Measurements from ENCODE around the gene MRPL18.
"Not testable (repeated sequence)": the region's sequence is repeated elsewhere in the genome, so short reads cannot be mapped to it uniquely, and the experiment has no call there.

The MRPL18 gene

GRCh38 chr6:159790956-159791598 is 810 bp downstream of the MRPL18 start:
- DNase-seq (ENCODE audit: insufficient read length, low spot score) (no peak), FAIRE-seq (no peak)
- TF ChIP-seq POLR2A (IDR thresholded peaks at IDR 0.05; ENCODE audit: low read depth, low read length) = no peak

- DNase-seq (ENCODE audit: insufficient read length, low spot score); FAIRE-seq: not testable (repeated sequence)
Observed at GRCh38 chr6:159794976-159795375, 4.7 kb downstream of the MRPL18 start.

- DNase-seq (ENCODE audit: insufficient read length, low spot score) (no peak), FAIRE-seq (no peak)
- TF ChIP-seq POLR2A (IDR thresholded peaks at IDR 0.05; ENCODE audit: low read depth, low read length) = no peak
Observed at GRCh38 chr6:159797554-159797953, 7.3 kb downstream of the MRPL18 start.

GRCh38 chr6:159800141-159800865 is 10.0 kb downstream of the MRPL18 start, which contains the start of gene PNLDC1:
Gene PNLDC1 (plus strand): TSS chr6:159800276. CDS start chr6:159800308, 32 bp downstream.
- FAIRE-seq (no peak), DNase-seq (ENCODE audit: insufficient read length, low spot score) (no peak)
- no peak for TF ChIP-seq POLR2A (IDR thresholded peaks at IDR 0.05; ENCODE audit: low read depth, low read length)

- DNase-seq (ENCODE audit: insufficient read length, low spot score) = no peak
- no peak for TF ChIP-seq POLR2A (IDR thresholded peaks at IDR 0.05; ENCODE audit: low read depth, low read length)
- FAIRE-seq = no peak
Observed at GRCh38 chr6:159801935-159802334, 11.7 kb downstream of the MRPL18 start.

GRCh38 chr6:159804504-159804903 is 14.2 kb downstream of the MRPL18 start:
- DNase-seq (ENCODE audit: insufficient read length, low spot score) = no peak
- FAIRE-seq = no peak
- no peak for TF ChIP-seq POLR2A (IDR thresholded peaks at IDR 0.05; ENCODE audit: low read depth, low read length)

GRCh38 chr6:159805440-159806020 is 15.3 kb downstream of the MRPL18 start:
- FAIRE-seq (no peak), DNase-seq (ENCODE audit: insufficient read length, low spot score) (no peak)
- TF ChIP-seq POLR2A (IDR thresholded peaks at IDR 0.05; ENCODE audit: low read depth, low read length) = no peak

- DNase-seq (ENCODE audit: insufficient read length, low spot score) = no peak
- no peak for TF ChIP-seq POLR2A (IDR thresholded peaks at IDR 0.05; ENCODE audit: low read depth, low read length)
- FAIRE-seq = no peak
Observed at GRCh38 chr6:159806021-159806458, 15.8 kb downstream of the MRPL18 start.

GRCh38 chr6:159807150-159807858 is 17.0 kb downstream of the MRPL18 start:
- FAIRE-seq (no peak), DNase-seq (ENCODE audit: insufficient read length, low spot score) (no peak)
- no peak for TF ChIP-seq POLR2A (IDR thresholded peaks at IDR 0.05; ENCODE audit: low read depth, low read length)

GRCh38 chr6:159808647-159809046 is 18.4 kb downstream of the MRPL18 start:
- no peak for TF ChIP-seq POLR2A (IDR thresholded peaks at IDR 0.05; ENCODE audit: low read depth, low read length)
- DNase-seq (ENCODE audit: insufficient read length, low spot score) (no peak), FAIRE-seq (no peak)

- no peak for TF ChIP-seq POLR2A (IDR thresholded peaks at IDR 0.05; ENCODE audit: low read depth, low read length)
- DNase-seq (ENCODE audit: insufficient read length, low spot score) (no peak), FAIRE-seq (no peak)
Observed at GRCh38 chr6:159809149-159809548, 18.9 kb downstream of the MRPL18 start.

GRCh38 chr6:159813781-159814180 is 23.5 kb downstream of the MRPL18 start:
- TF ChIP-seq POLR2A (IDR thresholded peaks at IDR 0.05; ENCODE audit: low read depth, low read length) = no peak
- no peak for FAIRE-seq

GRCh38 chr6:159815410-159815809 is 25.1 kb downstream of the MRPL18 start:
- FAIRE-seq = no peak
- TF ChIP-seq POLR2A (IDR thresholded peaks at IDR 0.05; ENCODE audit: low read depth, low read length) = no peak
- no peak for DNase-seq (ENCODE audit: insufficient read length, low spot score)

More at GRCh38 chr6:159813781-159814180, 23.5 kb downstream of the MRPL18 start:
- no peak for DNase-seq (ENCODE audit: insufficient read length, low spot score)

GRCh38 chr6:159816775-159817174 is 26.5 kb downstream of the MRPL18 start:
- DNase-seq (ENCODE audit: insufficient read length, low spot score); FAIRE-seq: not testable (repeated sequence)
